B cell (primary cell): Measurements from ENCODE around the gene SNTB2. TPM values are rescaled to one million over a fixed set of nuclear protein-coding genes. Genes with fewer than 3 reads are reported as not detected.
"Not testable (repeated sequence)": the region's sequence is repeated elsewhere in the genome, so short reads cannot be mapped to it uniquely, and the experiment has no call there.

Source experiments
- ATAC-seq: fragments of 200-7000 bp; cut with Tn5 transposase; one replicate; pipeline ENCODE4 v1.10.0; 2021; ENCODE audit warnings: low read depth, mild to moderate bottlenecking, moderate number of reproducible peaks, moderate library complexity
- CTCF ChIA-PET: fragments of 350-600 bp; sonication (Branson Sonifier 250); formaldehyde crosslinking; loops from one replicate; lab custom pipeline; 2021; ENCODE audit warnings: antibody characterized with exemption, inconsistent platforms; lab: Charles Lee
- POLR2A ChIA-PET: fragments of 350-600 bp; sonication (Branson Sonifier 250); formaldehyde crosslinking; loops from one replicate; lab custom pipeline; 2021; ENCODE audit warnings: antibody characterized with exemption; lab: Charles Lee
- DNase-seq: peaks from one replicate; pipeline ENCODE4 v3.0.0; 2013
- H2AFZ ChIP-seq: 2 replicates; pipeline ENCODE4 v1.6.1; 2012; ENCODE audit warnings: mild to moderate bottlenecking, low read depth, low read length; ENCODE audit not compliant: insufficient read depth, poor library complexity, severe bottlenecking
- H3K27ac ChIP-seq, 2 donors: 1 replicate in 1 of 2; 2 replicates in 1 of 2; pipeline ENCODE4 v1.5.1; 2012 to 2013; ENCODE audit warnings: low read length in 2 of 2, mild to moderate bottlenecking in 2 of 2, moderate library complexity in 1 of 2
- H3K27me3 ChIP-seq, 4 experiments: fragments of 200-600 bp in 1 of 4; sonication (generic) in 1 of 4; replicated peaks in 1 of 4; 1 replicate in 2 of 4; 2 replicates in 2 of 4; pipeline versions ENCODE4 v1.6.1 to v1.7.0; 2013 to 2016; ENCODE audit warnings: low read length in 3 of 4, mild to moderate bottlenecking in 2 of 4, mixed read lengths in 1 of 4, moderate library complexity in 1 of 4; ENCODE audit not compliant: insufficient read depth in 4 of 4, control insufficient read depth in 3 of 4; ENCODE audit errors: control extremely low read depth in 1 of 4
- H3K36me3 ChIP-seq, 2 experiments: replicated peaks in 1 of 2; 1 replicate in 1 of 2; 2 replicates in 1 of 2; pipeline versions ENCODE4 v1.6.1 to v1.7.1; 2013; ENCODE audit warnings: low read length in 1 of 2; ENCODE audit not compliant: insufficient read depth in 2 of 2, control insufficient read depth in 1 of 2; ENCODE audit errors: control extremely low read depth in 1 of 2, extremely low read depth in 1 of 2
- H3K4me1 ChIP-seq, 2 donors: fragments of 200-600 bp in 1 of 2; sonication (generic) in 1 of 2; 1 replicate in 1 of 2; 2 replicates in 1 of 2; pipeline versions ENCODE4 v1.5.1 to v1.6.1; 2013 to 2017; ENCODE audit warnings: low read length in 2 of 2; ENCODE audit not compliant: control insufficient read depth in 2 of 2, insufficient read depth in 2 of 2
- H3K4me2 ChIP-seq: replicated peaks from 2 replicates; pipeline ENCODE3; 2012; ENCODE audit warnings: mild to moderate bottlenecking, low read depth, low read length; ENCODE audit not compliant: poor library complexity, severe bottlenecking
- H3K4me3 ChIP-seq, 5 experiments: fragments of 200-600 bp in 1 of 5; sonication (generic) in 1 of 5; 1 replicate in 3 of 5; 2 replicates in 2 of 5; pipeline versions ENCODE4 v1.5.1 to v1.7.0; 2011 to 2016; ENCODE audit warnings: low read length in 4 of 5, mild to moderate bottlenecking in 4 of 5, low read depth in 2 of 5, control low read depth in 1 of 5, moderate library complexity in 1 of 5; ENCODE audit not compliant: insufficient read depth in 1 of 5; ENCODE audit errors: control extremely low read depth in 1 of 5, extremely low read depth in 1 of 5
- H3K79me2 ChIP-seq: fragments of 200-600 bp; sonication (generic); one replicate; pipeline ENCODE4 v1.6.0; 2016; ENCODE audit warnings: low read length; ENCODE audit not compliant: control insufficient read depth, insufficient read depth
- H3K9ac ChIP-seq: fragments of 200-600 bp; sonication (generic); 2 replicates; pipeline ENCODE4 v1.6.1; 2017; ENCODE audit warnings: mild to moderate bottlenecking, low read length, moderate library complexity
- H3K9me3 ChIP-seq, 3 donors: one replicate each; pipeline versions ENCODE4 v1.6.1 to v1.7.1; 2013; ENCODE audit warnings: low read length in 2 of 3; ENCODE audit not compliant: control insufficient read depth in 2 of 3, insufficient read depth in 1 of 3; ENCODE audit errors: control extremely low read depth in 1 of 3
- H4K20me1 ChIP-seq: 2 replicates; pipeline ENCODE4 v1.6.0; 2012; ENCODE audit warnings: mild to moderate bottlenecking, low read length; ENCODE audit not compliant: insufficient read depth, control insufficient read depth, poor library complexity, severe bottlenecking
- H3K27ac Mint-ChIP-seq: one replicate; pipeline ENCODE4 v1.8.0; 2021; ENCODE audit warnings: mixed read lengths
- H3K27me3 Mint-ChIP-seq: one replicate; pipeline ENCODE4 v1.8.0; 2021; ENCODE audit warnings: mixed read lengths
- H3K4me1 Mint-ChIP-seq: one replicate; pipeline ENCODE4 v1.8.0; 2021; ENCODE audit warnings: mixed read lengths
- H3K4me3 Mint-ChIP-seq: one replicate; pipeline ENCODE4 v1.8.0; 2021; ENCODE audit warnings: mixed read lengths
- H3K9me3 Mint-ChIP-seq: one replicate; pipeline ENCODE4 v1.8.0; 2022; ENCODE audit warnings: mixed read lengths; ENCODE audit not compliant: insufficient read depth
- EZH2 ChIP-seq: IDR thresholded peaks from 2 replicates; pipeline ENCODE4 v1.6.1; 2012; ENCODE audit warnings: borderline replicate concordance, low read depth, mild to moderate bottlenecking, moderate library complexity, low read length; ENCODE audit not compliant: insufficient read depth, poor library complexity, severe bottlenecking
- WGBS: methylation state at CpG from one replicate; pipeline ENCODE4 v1.1.5; 2013; ENCODE audit warnings: missing lambda C conversion rate; ENCODE audit not compliant: insufficient coverage; 5-methylcytosine and 5-hydroxymethylcytosine counted together
- intact Hi-C: fragments of 100-400 bp; cut with micrococcal nuclease; formaldehyde crosslinking; loops from one replicate; pipeline ENCODE4 v1.10.0; 2022
- polyA plus RNA-seq: library from polyadenylated mRNA; depleted of rRNA; stranded (reverse); fragments of >200 nt; gene quantifications from 2 replicates; pipeline ENCODE4 v1.2.3, GENCODE V29; 2012
- total RNA-seq, 2 donors: library from RNA; stranded (reverse); fragments of 120-200 nt in 1 of 2; gene quantifications; 1 replicate in 1 of 2; 2 replicates in 1 of 2; pipeline versions ENCODE4 v1.2.3 to v1.2.4, GENCODE V29; 2013 to 2022
- TF ChIP-seq, protein P1 (sequence below): fragments of 200-600 bp; IDR thresholded peaks from one replicate; pipeline ENCODE4 v1.8.0; 2022; ENCODE audit warnings: antibody characterized with exemption, mild to moderate bottlenecking

SNTB2 gene
- total and polyA plus RNA-seq, 2 donors (not counting 1 experiment from before 2014, with no cell fraction given), result 3.8 to 16.2 TPM

DNA sequence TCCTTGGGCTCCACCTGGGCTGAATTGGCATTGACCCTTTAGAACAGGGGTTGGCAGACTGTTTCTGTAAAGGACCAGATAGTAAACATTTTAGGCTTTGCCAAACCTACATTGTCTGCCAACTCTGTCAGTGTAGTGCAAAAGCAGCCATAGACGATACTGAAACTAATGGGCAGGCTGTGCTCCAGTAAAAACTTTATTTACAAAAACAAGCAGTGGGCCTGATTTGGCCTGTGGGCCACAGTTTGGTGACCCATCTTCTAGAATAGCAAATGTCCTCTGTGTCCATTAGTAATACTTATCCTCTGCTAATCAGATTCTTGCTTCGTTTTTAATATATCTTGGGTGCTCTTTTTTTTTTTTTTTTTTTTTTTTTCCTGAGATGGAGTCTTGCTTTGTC is 48.4 kb upstream of the SNTB2 start:
- DNase-seq (no peak), ATAC-seq (no peak)
- WGBS, result 100% methylated on average over 1 of the region's 2 CpGs
- Mint-ChIP-seq H3K4me3 (no peak overlapping the region), H3K27ac (no peak overlapping the region), H3K27me3 (no peaks in the 10 kb centered on the region), H3K4me1 (peaks cover 9% of the 10 kb centered on the region), H3K9me3 (no peaks in the 10 kb centered on the region)
- H3K27me3 ChIP-seq, result no peaks in the 10 kb centered on the region
- no peak overlapping the region for H3K27ac ChIP-seq
- no peak overlapping the region for H2AFZ ChIP-seq
- H3K9me3 ChIP-seq, result no peaks in the 10 kb centered on the region
- CTCF ChIA-PET, result no interaction called here
- H4K20me1 ChIP-seq, result peaks cover 16% of the 10 kb centered on the region
- H3K4me3 ChIP-seq, result no peak overlapping the region
- TF ChIP-seq EZH2, result no peak
- TF ChIP-seq, protein P1, sequence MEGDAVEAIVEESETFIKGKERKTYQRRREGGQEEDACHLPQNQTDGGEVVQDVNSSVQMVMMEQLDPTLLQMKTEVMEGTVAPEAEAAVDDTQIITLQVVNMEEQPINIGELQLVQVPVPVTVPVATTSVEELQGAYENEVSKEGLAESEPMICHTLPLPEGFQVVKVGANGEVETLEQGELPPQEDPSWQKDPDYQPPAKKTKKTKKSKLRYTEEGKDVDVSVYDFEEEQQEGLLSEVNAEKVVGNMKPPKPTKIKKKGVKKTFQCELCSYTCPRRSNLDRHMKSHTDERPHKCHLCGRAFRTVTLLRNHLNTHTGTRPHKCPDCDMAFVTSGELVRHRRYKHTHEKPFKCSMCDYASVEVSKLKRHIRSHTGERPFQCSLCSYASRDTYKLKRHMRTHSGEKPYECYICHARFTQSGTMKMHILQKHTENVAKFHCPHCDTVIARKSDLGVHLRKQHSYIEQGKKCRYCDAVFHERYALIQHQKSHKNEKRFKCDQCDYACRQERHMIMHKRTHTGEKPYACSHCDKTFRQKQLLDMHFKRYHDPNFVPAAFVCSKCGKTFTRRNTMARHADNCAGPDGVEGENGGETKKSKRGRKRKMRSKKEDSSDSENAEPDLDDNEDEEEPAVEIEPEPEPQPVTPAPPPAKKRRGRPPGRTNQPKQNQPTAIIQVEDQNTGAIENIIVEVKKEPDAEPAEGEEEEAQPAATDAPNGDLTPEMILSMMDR, result no peak
- intact Hi-C loops, result loop anchor here (10.0 kb wide), 1 partner anchor 1474 kb away; the partner anchor contains the start of genes ACD, C16orf86, ENKD1 and PARD6A
- no peak overlapping the region for H3K9ac ChIP-seq
- H3K4me2 ChIP-seq, result no peak overlapping the region
- POLR2A ChIA-PET, result interaction anchor here (0.6 kb wide), 1 partner anchor 14 kb away, joined by 4 read pairs; no protein-coding TSS in a partner anchor
- peaks cover 0 to 2% of the 10 kb centered on the region in 2 donors for H3K4me1 ChIP-seq
- H3K79me2 ChIP-seq, result peaks cover 61% of the 10 kb centered on the region
- peaks cover 5 to 61% of the 10 kb centered on the region in 2 experiments for H3K36me3 ChIP-seq

DNA sequence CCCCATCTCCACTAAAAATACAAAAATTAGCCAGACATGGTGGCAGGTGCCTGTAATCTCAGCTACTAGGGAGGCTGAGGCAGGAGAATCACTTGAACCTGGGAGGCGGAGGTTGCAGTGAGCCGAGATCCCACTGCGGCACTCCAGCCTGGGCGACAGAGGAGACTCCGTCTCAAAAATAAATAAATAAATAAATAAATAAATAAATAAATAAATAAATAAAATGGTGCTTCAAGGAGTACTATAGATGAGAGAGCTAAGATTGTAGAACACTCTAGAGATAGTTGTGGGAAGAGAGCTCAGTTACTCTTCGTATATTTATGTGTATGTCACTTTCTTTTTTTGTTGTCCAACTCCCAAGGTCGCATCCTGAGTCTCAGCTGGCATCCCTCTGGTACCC is 47.5 kb upstream of the SNTB2 start:
- DNase-seq, H3K27ac ChIP-seq, H3K9ac ChIP-seq, H3K4me1 Mint-ChIP-seq, H3K9me3 ChIP-seq, H3K27me3 ChIP-seq, H3K4me1 ChIP-seq, ATAC-seq, H3K27ac Mint-ChIP-seq, POLR2A ChIA-PET, H2AFZ ChIP-seq, H3K4me3 ChIP-seq, H3K4me2 ChIP-seq, H3K9me3 Mint-ChIP-seq, H3K4me3 Mint-ChIP-seq, H3K27me3 Mint-ChIP-seq: not testable (repeated sequence)
- peaks cover 13% of the 10 kb centered on the region for H4K20me1 ChIP-seq
- peaks cover 5 to 68% of the 10 kb centered on the region in 2 experiments for H3K36me3 ChIP-seq
- intact Hi-C loops, result loop anchor here (10.0 kb wide), 1 partner anchor 1475 kb away; the partner anchor contains the start of genes ACD, C16orf86, ENKD1 and PARD6A
- peaks cover 52% of the 10 kb centered on the region for H3K79me2 ChIP-seq
- WGBS, result 80% methylated on average over 1 of the region's 7 CpGs
- CTCF ChIA-PET, result interaction anchor here (1.2 kb wide), 1 partner anchor 146 kb away, joined by 6 read pairs; no protein-coding TSS in a partner anchor
